CD4-positive, CD25-positive, alpha-beta regulatory T cell (primary cell): Measurements from ENCODE around the gene SLC23A2. TPM values are rescaled to one million over a fixed set of nuclear protein-coding genes. Genes with fewer than 3 reads are reported as not detected.
"Not testable (repeated sequence)": the region's sequence is repeated elsewhere in the genome, so short reads cannot be mapped to it uniquely, and the experiment has no call there.

Source experiments
- ATAC-seq, 2 donors: fragments of 150-1000 bp; cut with Tn5 transposase; one replicate each; pipeline ENCODE4 v1.10.0; 2021; ENCODE audit warnings: low read depth in 2 of 2, moderate number of reproducible peaks in 2 of 2, moderate library complexity in 1 of 2
- DNase-seq, 3 donors: peaks; one replicate each; pipeline versions ENCODE4 v3.0.0 to v3.0.0-alpha.2; 2012 to 2022; ENCODE audit warnings: mixed read lengths in 1 of 3
- H3K27ac ChIP-seq: one replicate; pipeline ENCODE4 v1.7.0; 2013; ENCODE audit warnings: mild to moderate bottlenecking, low read length; ENCODE audit not compliant: insufficient read depth, poor library complexity, severe bottlenecking
- H3K27me3 ChIP-seq: one replicate; pipeline ENCODE4 v1.7.0; 2013; ENCODE audit warnings: low read length; ENCODE audit not compliant: control insufficient read depth, insufficient read depth
- H3K36me3 ChIP-seq: one replicate; pipeline ENCODE4 v1.7.0; 2013; ENCODE audit warnings: mild to moderate bottlenecking, low read length, moderate library complexity; ENCODE audit not compliant: control insufficient read depth, insufficient read depth
- H3K4me1 ChIP-seq: 2 replicates; pipeline ENCODE4 v1.7.0; 2013; ENCODE audit warnings: mild to moderate bottlenecking, low read length; ENCODE audit not compliant: insufficient read depth, control insufficient read depth, poor library complexity, severe bottlenecking
- H3K4me3 ChIP-seq: one replicate; pipeline ENCODE4 v1.7.0; 2013; ENCODE audit warnings: low read depth, mild to moderate bottlenecking, low read length, moderate library complexity
- H3K9me3 ChIP-seq, 2 experiments: 1 replicate in 1 of 2; 2 replicates in 1 of 2; pipeline ENCODE4 v1.7.0; 2013; ENCODE audit warnings: low read length in 2 of 2, mild to moderate bottlenecking in 1 of 2, moderate library complexity in 1 of 2; ENCODE audit not compliant: control insufficient read depth in 2 of 2
- H3K27ac Mint-ChIP-seq, 3 donors: one replicate each; pipeline ENCODE4 v1.8.0; 2020 to 2022; ENCODE audit warnings: mild to moderate bottlenecking in 3 of 3, mixed read lengths in 3 of 3, moderate library complexity in 2 of 3
- H3K27me3 Mint-ChIP-seq: one replicate; pipeline ENCODE4 v1.8.0; 2022; ENCODE audit warnings: mild to moderate bottlenecking, mixed read lengths
- H3K36me3 Mint-ChIP-seq: one replicate; pipeline ENCODE4 v1.8.0; 2020; ENCODE audit warnings: mixed read lengths
- H3K4me1 Mint-ChIP-seq, 4 donors: one replicate each; pipeline ENCODE4 v1.8.0; 2020 to 2022; ENCODE audit warnings: mixed read lengths in 4 of 4, mild to moderate bottlenecking in 1 of 4
- H3K4me3 Mint-ChIP-seq, 4 donors: one replicate each; pipeline ENCODE4 v1.8.0; 2020 to 2022; ENCODE audit warnings: mild to moderate bottlenecking in 4 of 4, mixed read lengths in 4 of 4, moderate library complexity in 3 of 4
- H3K9me3 Mint-ChIP-seq, 7 donors: one replicate each; pipeline ENCODE4 v1.8.0; 2020 to 2022; ENCODE audit warnings: mixed read lengths in 7 of 7, mild to moderate bottlenecking in 3 of 7, moderate library complexity in 2 of 7
- polyA plus RNA-seq, 4 donors: library from polyadenylated mRNA; unstranded; fragments of 300-500 nt; fragmentation: Illumina TruSeq; gene quantifications; one replicate each; pipeline ENCODE4 v1.2.3, GENCODE V29; 2021
- total RNA-seq: library from RNA; stranded (reverse); gene quantifications from one replicate; pipeline ENCODE4 v1.2.3, GENCODE V29; 2022

SLC23A2 gene
- total and polyA plus RNA-seq, 5 donors from 2014 or later: 3.7 to 19.6 (median 4.7) TPM

- H3K9me3 Mint-ChIP-seq: peaks cover 0 to 1% (median 0%) of the 10 kb centered on the region in 7 donors
- no peaks in the 10 kb centered on the region for H3K36me3 ChIP-seq
- H3K27me3 ChIP-seq: no peaks in the 10 kb centered on the region
- no peak overlapping the region for H3K27ac ChIP-seq
- H3K27ac Mint-ChIP-seq: no peak overlapping the region
- H3K4me3 ChIP-seq: no peak overlapping the region
- DNase-seq (no peak), ATAC-seq (no peak)
- peaks cover 11% of the 10 kb centered on the region for H3K4me1 ChIP-seq
- no peaks in the 10 kb centered on the region for H3K36me3 Mint-ChIP-seq
- no peaks in the 10 kb centered on the region for H3K27me3 Mint-ChIP-seq
- H3K4me1 Mint-ChIP-seq: peaks cover 0 to 22% (median 11%) of the 10 kb centered on the region in 4 donors
- H3K4me3 Mint-ChIP-seq: peak overlapping the region in 1 of 4 donors; percentile 20
- no peaks in the 10 kb centered on the region for H3K9me3 ChIP-seq
These were observed 4.0 kb upstream of the SLC23A2 start for GRCh38 chr20:5005326-5005725.

- not testable (repeated sequence) for H3K27ac Mint-ChIP-seq, H3K27ac ChIP-seq
- H3K4me3 Mint-ChIP-seq: peak overlapping the region in 1 of 4 donors; percentile 20
These were observed 3.5 kb upstream of the SLC23A2 start for GRCh38 chr20:5004825-5005224.

GRCh38 chr20:5003626-5004025, 2.3 kb upstream of the SLC23A2 start:
- no peak for DNase-seq
- peaks cover 0 to 1% (median 0%) of the 10 kb centered on the region in 7 donors for H3K9me3 Mint-ChIP-seq
- H3K27ac Mint-ChIP-seq: peak overlapping the region in 1 of 3 donors; percentile 11
- no peaks in the 10 kb centered on the region for H3K36me3 Mint-ChIP-seq
- H3K27me3 Mint-ChIP-seq: no peaks in the 10 kb centered on the region
- Histone ChIP-seq H3K36me3 (no peaks in the 10 kb centered on the region), H3K4me1 (peaks cover 24% of the 10 kb centered on the region), H3K9me3 (no peaks in the 10 kb centered on the region), H3K27ac (no peak overlapping the region), H3K27me3 (no peaks in the 10 kb centered on the region), H3K4me3 (no peak overlapping the region)
- no peak for ATAC-seq
- peaks cover 5 to 30% (median 16%) of the 10 kb centered on the region in 4 donors for H3K4me1 Mint-ChIP-seq
- peak overlapping the region in 3 of 4 donors; percentile 68 to 95 (median 81) for H3K4me3 Mint-ChIP-seq

More at GRCh38 chr20:5004825-5005224, 3.5 kb upstream of the SLC23A2 start:
- H3K4me1 ChIP-seq: peaks cover 16% of the 10 kb centered on the region
- not testable (repeated sequence) for H3K36me3 Mint-ChIP-seq, H3K9me3 ChIP-seq, H3K9me3 Mint-ChIP-seq, H3K36me3 ChIP-seq, H3K4me3 ChIP-seq, ATAC-seq, H3K27me3 ChIP-seq, H3K27me3 Mint-ChIP-seq, DNase-seq
- H3K4me1 Mint-ChIP-seq: peaks cover 1 to 27% (median 16%) of the 10 kb centered on the region in 4 donors

- Histone ChIP-seq H3K4me1 (peaks cover 24% of the 10 kb centered on the region), H3K27me3 (no peaks in the 10 kb centered on the region), H3K9me3 (no peaks in the 10 kb centered on the region), H3K4me3 (peak overlapping the region; percentile 68), H3K27ac (no peak overlapping the region), H3K36me3 (no peaks in the 10 kb centered on the region)
- no peaks in the 10 kb centered on the region for H3K36me3 Mint-ChIP-seq
- DNase-seq (no peak), ATAC-seq (no peak)
- peak overlapping the region; percentile 90 to 98 (median 94) for H3K4me3 Mint-ChIP-seq
- H3K9me3 Mint-ChIP-seq: peaks cover 0 to 1% (median 0%) of the 10 kb centered on the region in 7 donors
- peaks cover 5 to 38% (median 20%) of the 10 kb centered on the region in 4 donors for H3K4me1 Mint-ChIP-seq
- no peaks in the 10 kb centered on the region for H3K27me3 Mint-ChIP-seq
- peak overlapping the region in 2 of 3 donors; percentile 71 to 96 for H3K27ac Mint-ChIP-seq
These were observed 735 bp upstream of the SLC23A2 start for GRCh38 chr20:5002077-5002413.

DNA sequence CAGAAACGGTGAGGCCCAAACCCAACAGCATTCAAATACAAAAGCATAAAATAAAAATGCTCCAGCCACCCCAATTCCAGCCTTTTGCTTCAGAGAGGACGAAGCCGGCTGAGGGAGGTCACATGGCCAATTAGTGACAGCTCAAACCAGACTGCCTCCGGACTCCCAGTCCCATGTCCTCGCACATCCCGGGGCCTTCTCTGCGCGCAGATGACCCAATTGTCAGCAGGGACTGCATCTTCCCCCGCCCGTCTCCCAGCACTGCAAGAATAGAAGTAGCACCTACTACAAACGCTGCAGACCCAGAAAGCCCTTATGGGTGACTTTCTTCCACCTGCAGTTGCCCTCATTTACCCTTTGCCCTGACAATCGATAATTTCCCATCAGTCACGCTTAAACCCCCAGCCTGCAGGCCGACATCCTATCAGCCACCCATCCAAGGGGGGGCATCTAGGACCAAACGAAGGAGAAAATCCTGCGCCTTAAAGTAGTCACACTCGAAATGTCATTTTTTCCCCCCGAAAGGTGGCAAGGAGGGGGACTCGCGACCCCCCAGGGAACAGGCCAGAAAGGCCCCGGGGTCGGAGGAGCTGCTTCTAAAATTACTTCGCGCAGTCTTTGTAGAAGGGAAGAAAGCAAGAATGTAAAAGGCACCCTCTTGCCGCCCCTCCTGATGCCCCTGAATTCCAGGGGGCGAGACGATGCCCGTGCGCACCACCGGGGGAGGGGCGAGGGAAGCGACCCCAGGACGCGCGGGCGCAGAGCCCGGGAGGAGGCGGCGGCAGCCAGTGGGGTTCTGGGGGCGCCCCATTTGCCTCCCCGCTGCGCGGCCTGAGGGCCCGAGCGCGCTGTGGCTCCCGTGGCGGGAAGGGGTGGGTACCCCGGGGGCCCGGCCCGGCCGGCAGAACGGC, 792 bp downstream of the SLC23A2 start:
- H3K4me1 ChIP-seq: peaks cover 24% of the 10 kb centered on the region
- peak overlapping the region; percentile 93 to 95 (median 94) for H3K4me3 Mint-ChIP-seq
- DNase-seq (peak in 2 of 3 donors; percentile 9 to 28), ATAC-seq (peak; percentile 22 to 33)
- H3K4me3 ChIP-seq: peak overlapping the region; percentile 78
- H3K27ac ChIP-seq: no peak overlapping the region
- peaks cover 0 to 1% (median 0%) of the 10 kb centered on the region in 7 donors for H3K9me3 Mint-ChIP-seq
- peaks cover 5 to 51% (median 29%) of the 10 kb centered on the region in 4 donors for H3K4me1 Mint-ChIP-seq
- H3K27me3 Mint-ChIP-seq: no peaks in the 10 kb centered on the region
- no peaks in the 10 kb centered on the region for H3K9me3 ChIP-seq
- no peaks in the 10 kb centered on the region for H3K36me3 ChIP-seq
- H3K27ac Mint-ChIP-seq: peak overlapping the region; percentile 81 to 94 (median 90)
- no peaks in the 10 kb centered on the region for H3K27me3 ChIP-seq
- H3K36me3 Mint-ChIP-seq: peaks cover 2% of the 10 kb centered on the region

- no peak for ATAC-seq
- Mint-ChIP-seq H3K9me3 (peaks cover 0 to 1% (median 0%) of the 10 kb centered on the region in 7 donors), H3K4me1 (peaks cover 5 to 58% (median 33%) of the 10 kb centered on the region in 4 donors)
These were observed 1.5 kb downstream of the SLC23A2 start for GRCh38 chr20:4999788-5000187.

DNA sequence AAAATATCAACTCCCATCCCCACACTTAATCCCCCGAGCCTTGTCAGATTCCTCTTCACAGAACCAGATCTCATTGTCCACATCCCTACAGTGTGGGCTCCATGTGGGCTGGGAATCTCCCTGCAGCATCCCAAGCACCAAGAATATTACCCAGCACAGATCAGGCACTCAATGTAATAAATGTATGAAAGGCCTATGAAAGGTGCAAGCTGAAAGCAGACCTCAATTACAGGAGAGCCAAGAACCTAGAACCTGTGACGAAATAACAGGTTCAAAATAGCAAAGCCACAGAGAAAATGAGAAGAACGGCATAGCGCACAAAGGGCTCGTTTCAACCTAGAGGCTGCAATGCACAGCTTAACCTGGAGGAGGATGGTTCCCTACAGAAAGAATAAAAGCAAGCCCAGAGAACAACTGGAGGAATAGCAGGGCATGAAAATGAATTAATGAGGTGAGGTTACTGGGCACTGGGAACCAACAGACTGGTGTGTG, 3.1 kb downstream of the SLC23A2 start:
- no peak for ATAC-seq
- peaks cover 6% of the 10 kb centered on the region for H3K36me3 Mint-ChIP-seq
- peak overlapping the region in 3 of 4 donors; percentile 3 to 74 (median 11) for H3K4me3 Mint-ChIP-seq
- H3K36me3 ChIP-seq: no peaks in the 10 kb centered on the region
- peaks cover 24% of the 10 kb centered on the region for H3K4me1 ChIP-seq
- no peak for DNase-seq
- H3K27me3 Mint-ChIP-seq: no peaks in the 10 kb centered on the region
- peaks cover 5 to 68% (median 39%) of the 10 kb centered on the region in 4 donors for H3K4me1 Mint-ChIP-seq
- no peaks in the 10 kb centered on the region for H3K9me3 Mint-ChIP-seq
- H3K27ac ChIP-seq: no peak overlapping the region
- no peaks in the 10 kb centered on the region for H3K27me3 ChIP-seq
- no peak overlapping the region for H3K4me3 ChIP-seq
- H3K27ac Mint-ChIP-seq: peak overlapping the region; percentile 20 to 80 (median 29)
- no peaks in the 10 kb centered on the region for H3K9me3 ChIP-seq

More at GRCh38 chr20:4999788-5000187, 1.5 kb downstream of the SLC23A2 start:
- Mint-ChIP-seq H3K27ac (peak overlapping the region; percentile 7 to 94 (median 90)), H3K27me3 (no peaks in the 10 kb centered on the region), H3K36me3 (peaks cover 6% of the 10 kb centered on the region), H3K4me3 (peak overlapping the region; percentile 93 to 95 (median 94))
- Histone ChIP-seq H3K27me3 (no peaks in the 10 kb centered on the region), H3K4me3 (peak overlapping the region; percentile 78), H3K36me3 (no peaks in the 10 kb centered on the region), H3K27ac (no peak overlapping the region), H3K4me1 (peaks cover 24% of the 10 kb centered on the region), H3K9me3 (no peaks in the 10 kb centered on the region)
- DNase-seq: peak in 1 of 3 donors; percentile 52
